Measurements from ENCODE around the gene TCN1. TPM values are rescaled to one million over a fixed set of nuclear protein-coding genes. Genes with fewer than 3 reads are reported as not detected.

Gene TCN1
- total RNA-seq, 4 donors from 2014 or later: not detected

- Histone ChIP-seq H3K4me1 (no peaks in the 10 kb centered on the region), H3K9me3 (no peaks in the 10 kb centered on the region), H3K27me3 (no peaks in the 10 kb centered on the region), H3K36me3 (no peaks in the 10 kb centered on the region), H3K27ac (no peak overlapping the region), H3K4me3 (replicated peaks in 1 of 3) (no peak overlapping the region)
- intact Hi-C loops (cut with DNase I): no loop called here
- DNase-seq: no peak
- no peak for TF ChIP-seq POLR2A (IDR thresholded peaks at IDR 0.05)
- TF ChIP-seq, protein P1, sequence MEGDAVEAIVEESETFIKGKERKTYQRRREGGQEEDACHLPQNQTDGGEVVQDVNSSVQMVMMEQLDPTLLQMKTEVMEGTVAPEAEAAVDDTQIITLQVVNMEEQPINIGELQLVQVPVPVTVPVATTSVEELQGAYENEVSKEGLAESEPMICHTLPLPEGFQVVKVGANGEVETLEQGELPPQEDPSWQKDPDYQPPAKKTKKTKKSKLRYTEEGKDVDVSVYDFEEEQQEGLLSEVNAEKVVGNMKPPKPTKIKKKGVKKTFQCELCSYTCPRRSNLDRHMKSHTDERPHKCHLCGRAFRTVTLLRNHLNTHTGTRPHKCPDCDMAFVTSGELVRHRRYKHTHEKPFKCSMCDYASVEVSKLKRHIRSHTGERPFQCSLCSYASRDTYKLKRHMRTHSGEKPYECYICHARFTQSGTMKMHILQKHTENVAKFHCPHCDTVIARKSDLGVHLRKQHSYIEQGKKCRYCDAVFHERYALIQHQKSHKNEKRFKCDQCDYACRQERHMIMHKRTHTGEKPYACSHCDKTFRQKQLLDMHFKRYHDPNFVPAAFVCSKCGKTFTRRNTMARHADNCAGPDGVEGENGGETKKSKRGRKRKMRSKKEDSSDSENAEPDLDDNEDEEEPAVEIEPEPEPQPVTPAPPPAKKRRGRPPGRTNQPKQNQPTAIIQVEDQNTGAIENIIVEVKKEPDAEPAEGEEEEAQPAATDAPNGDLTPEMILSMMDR (IDR thresholded peaks at IDR 0.05): no peak
- WGBS, 2 donors: 67 to 69% methylated on average over 1 of the region's 1 CpG
Measured at GRCh38 chr11:59879567-59879966, 13.3 kb upstream of the TCN1 start.

DNA sequence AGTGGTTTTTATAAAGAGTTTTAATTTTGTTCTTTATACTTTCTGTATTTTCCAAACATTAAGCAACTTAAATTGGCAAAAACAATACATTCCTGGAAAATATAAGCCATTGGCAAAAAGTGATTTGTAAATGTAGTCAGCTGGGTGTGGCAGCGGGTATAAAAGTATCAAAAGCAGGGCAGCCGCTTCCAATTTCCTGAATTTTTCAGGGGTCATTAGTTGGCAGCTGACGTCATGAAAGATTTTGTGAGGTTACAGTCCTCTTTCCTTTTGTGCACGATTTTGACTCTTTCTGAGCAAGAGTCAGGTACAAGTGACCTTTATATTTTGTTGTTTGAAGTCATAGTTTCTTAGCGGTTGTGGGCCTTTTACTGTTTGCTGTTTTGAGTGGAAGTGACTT, 12.3 kb upstream of the TCN1 start, which contains the start of gene OOSP3:
Gene OOSP3 (plus strand): TSS at position 208 of the 400 bp plus-strand sequence. CDS start 27 bp downstream, at position 235.
- H3K27ac ChIP-seq: no peak within 1 kb of the TSS
- no peak within 1 kb of the TSS for H3K4me3 ChIP-seq (replicated peaks in 1 of 3)
- no peaks in the 10 kb centered on the region for H3K36me3 ChIP-seq
- H3K27me3 ChIP-seq: no peaks in the 10 kb centered on the region
- 66 to 75% methylated on average over 5 of the region's 5 CpGs for WGBS, 2 donors
- intact Hi-C loops (cut with DNase I): no loop called here
- H3K4me1 ChIP-seq: no peaks in the 10 kb centered on the region
- no peak for DNase-seq
- no peak for TF ChIP-seq POLR2A (IDR thresholded peaks at IDR 0.05)
- TF ChIP-seq, protein P1 (IDR thresholded peaks at IDR 0.05): no peak
- no peaks in the 10 kb centered on the region for H3K9me3 ChIP-seq

- intact Hi-C loops (cut with DNase I): no loop called here
- no peaks in the 10 kb centered on the region for H3K4me1 ChIP-seq
- H3K4me3 ChIP-seq (replicated peaks in 1 of 3): no peak overlapping the region
- H3K9me3 ChIP-seq: no peaks in the 10 kb centered on the region
- H3K36me3 ChIP-seq: no peaks in the 10 kb centered on the region
- no peak for DNase-seq
- TF ChIP-seq POLR2A (IDR thresholded peaks at IDR 0.05): no peak
- TF ChIP-seq, protein P1 (IDR thresholded peaks at IDR 0.05): no peak
- H3K27ac ChIP-seq: no peak overlapping the region
- H3K27me3 ChIP-seq: no peaks in the 10 kb centered on the region
Measured at GRCh38 chr11:59877784-59878183, 11.5 kb upstream of the TCN1 start.

- H3K27me3 ChIP-seq: no peaks in the 10 kb centered on the region
- TF ChIP-seq, protein P1 (IDR thresholded peaks at IDR 0.05): no peak
- no peak for TF ChIP-seq POLR2A (IDR thresholded peaks at IDR 0.05)
- H3K9me3 ChIP-seq: no peaks in the 10 kb centered on the region
- intact Hi-C loops (cut with DNase I): no loop called here
- H3K4me1 ChIP-seq: no peaks in the 10 kb centered on the region
- no peak for DNase-seq
- no peak overlapping the region for H3K4me3 ChIP-seq (replicated peaks in 1 of 3)
- H3K27ac ChIP-seq: no peak overlapping the region
- no peaks in the 10 kb centered on the region for H3K36me3 ChIP-seq
Measured at GRCh38 chr11:59877325-59877724, 11.0 kb upstream of the TCN1 start.

DNA sequence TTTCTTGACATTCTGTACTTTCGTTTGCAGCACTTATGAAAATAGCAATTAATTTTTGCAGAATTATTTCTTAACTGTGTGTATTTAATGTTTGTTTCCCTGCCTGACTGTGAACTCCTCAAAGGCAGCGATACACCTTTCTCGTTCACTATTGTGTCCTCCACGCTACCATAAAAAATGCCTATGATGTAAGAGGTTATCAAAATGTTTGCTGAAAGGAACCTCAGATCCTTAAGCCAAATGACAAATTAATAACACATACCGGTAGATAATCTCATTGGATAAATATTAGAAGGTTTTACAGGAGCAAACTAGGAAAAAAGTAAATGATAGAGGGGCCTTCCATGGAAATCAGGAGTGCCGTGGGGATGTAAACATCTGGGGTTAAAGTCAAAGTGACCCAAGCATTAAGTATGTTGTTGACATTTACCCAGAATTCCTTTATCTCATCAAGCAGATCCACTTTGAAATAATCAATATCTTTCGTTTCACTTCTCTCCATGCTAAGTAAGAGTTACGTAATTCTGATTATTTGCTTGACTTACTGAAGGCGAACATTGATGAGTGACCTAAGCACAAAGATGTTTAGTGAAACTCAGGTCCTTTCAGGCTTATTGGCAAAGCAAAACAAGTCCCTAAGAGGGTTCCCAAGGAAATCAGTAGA, 9.7 kb upstream of the TCN1 start:
- Histone ChIP-seq H3K4me1 (no peaks in the 10 kb centered on the region), H3K36me3 (no peaks in the 10 kb centered on the region), H3K27me3 (no peaks in the 10 kb centered on the region), H3K4me3 (replicated peaks in 1 of 3) (no peak overlapping the region), H3K9me3 (no peaks in the 10 kb centered on the region), H3K27ac (no peak overlapping the region)
- WGBS, 2 donors: 86 to 88% methylated on average over 9 of the region's 9 CpGs
- TF ChIP-seq POLR2A (IDR thresholded peaks at IDR 0.05): no peak
- TF ChIP-seq, protein P1 (IDR thresholded peaks at IDR 0.05): no peak
- intact Hi-C loops (cut with DNase I): no loop called here
- DNase-seq: no peak
